Activated naive CD4-positive, alpha-beta T cell treated with Interleukin-2 at 50 U/mL for 16 hours (primary cell): ENCODE results near the gene OR2T3.
"Not testable (repeated sequence)": the region's sequence is repeated elsewhere in the genome, so short reads cannot be mapped to it uniquely, and the experiment has no call there.

ENCODE experiments used
- DNase-seq: peaks from one replicate; pipeline ENCODE4 v3.0.0-alpha.2; 2020

Gene OR2T3

GRCh38 chr1:248473051-248473450 is at the start of gene OR2T3:
Gene OR2T3 (plus strand): TSS chr1:248473351. CDS start chr1:248473351, 0 bp downstream.
- not testable (repeated sequence) for DNase-seq

GRCh38 chr1:248427526-248428191 is 45.5 kb upstream of the OR2T3 start:
- not testable (repeated sequence) for DNase-seq

GRCh38 chr1:248428192-248428533 is 45.0 kb upstream of the OR2T3 start:
- DNase-seq = not testable (repeated sequence)

GRCh38 chr1:248431683-248432082 is 41.5 kb upstream of the OR2T3 start:
- DNase-seq = not testable (repeated sequence)

- DNase-seq = not testable (repeated sequence)
Observed at GRCh38 chr1:248432201-248432600, 41.0 kb upstream of the OR2T3 start.

GRCh38 chr1:248433811-248434415 is 39.2 kb upstream of the OR2T3 start:
- DNase-seq = not testable (repeated sequence)

- DNase-seq = not testable (repeated sequence)
Observed at GRCh38 chr1:248434913-248435312, 38.2 kb upstream of the OR2T3 start.

GRCh38 chr1:248436303-248436702 is 36.8 kb upstream of the OR2T3 start:
- DNase-seq = not testable (repeated sequence)

GRCh38 chr1:248438668-248439067 is 34.5 kb upstream of the OR2T3 start:
- not testable (repeated sequence) for DNase-seq

GRCh38 chr1:248439283-248439682 is 33.9 kb upstream of the OR2T3 start:
- DNase-seq = not testable (repeated sequence)

GRCh38 chr1:248442500-248443277 is 30.5 kb upstream of the OR2T3 start:
- DNase-seq = not testable (repeated sequence)

GRCh38 chr1:248444603-248445002 is 28.5 kb upstream of the OR2T3 start:
- not testable (repeated sequence) for DNase-seq

GRCh38 chr1:248445399-248445798 is 27.8 kb upstream of the OR2T3 start, which contains the start of gene OR2T2:
Gene OR2T2 (plus strand): TSS chr1:248445637. CDS start chr1:248452798, 7,161 bp downstream.
- not testable (repeated sequence) for DNase-seq

GRCh38 chr1:248448409-248449074 is 24.6 kb upstream of the OR2T3 start:
- DNase-seq = not testable (repeated sequence)

GRCh38 chr1:248449821-248450465 is 23.2 kb upstream of the OR2T3 start:
- not testable (repeated sequence) for DNase-seq

- not testable (repeated sequence) for DNase-seq
Observed at GRCh38 chr1:248450466-248451145, 22.5 kb upstream of the OR2T3 start.

GRCh38 chr1:248453619-248454018 is 19.5 kb upstream of the OR2T3 start:
- not testable (repeated sequence) for DNase-seq

- DNase-seq = not testable (repeated sequence)
Observed at GRCh38 chr1:248455045-248455444, 18.1 kb upstream of the OR2T3 start.

GRCh38 chr1:248456635-248457034 is 16.5 kb upstream of the OR2T3 start:
- DNase-seq = not testable (repeated sequence)

GRCh38 chr1:248459117-248459516 is 14.0 kb upstream of the OR2T3 start:
- DNase-seq = not testable (repeated sequence)

- DNase-seq = no peak
Observed at GRCh38 chr1:248471154-248471553, 2.0 kb upstream of the OR2T3 start.

- not testable (repeated sequence) for DNase-seq
Observed at GRCh38 chr1:248472111-248472510, 1.0 kb upstream of the OR2T3 start.
